Peyer's patch (tissue), 4 donors: Measurements from ENCODE around the gene MESP1.

Experiments
- CTCF ChIP-seq, 6 experiments: fragments of 450-650 bp in 4 of 6; fragments of 200-600 bp in 2 of 6; sonication (generic) in 1 of 6; IDR thresholded peaks; one replicate each; pipeline ENCODE4 v1.5.1; 2017 to 2019; ENCODE audit warnings: antibody characterized with exemption in 6 of 6, mild to moderate bottlenecking in 3 of 6, moderate library complexity in 1 of 6
- POLR2A ChIP-seq, 2 donors: fragments of 450-650 bp; IDR thresholded peaks; one replicate each; pipeline ENCODE4 v1.5.1; 2017; ENCODE audit warnings: antibody characterized with exemption in 2 of 2, mild to moderate bottlenecking in 2 of 2, moderate library complexity in 2 of 2

GRCh38 chr15:89766357-89767311 lies 15.6 kb upstream of the MESP1 start:
- no peak for TF ChIP-seq POLR2A (IDR thresholded peaks at IDR 0.05)
- no peak for TF ChIP-seq CTCF (IDR thresholded peaks at IDR 0.05)
